SK-N-SH (cell line): ENCODE measurements around the gene TNFRSF14. TPM values are rescaled to one million over a fixed set of nuclear protein-coding genes. Genes with fewer than 3 reads are reported as not detected.

Experiments used
- CTCF ChIA-PET: fragments of 300-600, 350-600 bp; formaldehyde crosslinking; extraction: SDS; loops from one replicate; lab custom pipeline; 2021; lab: Yijun Ruan, JAX
- POLR2A ChIA-PET: fragments of 350-600 bp; sonication (Branson Sonifier 250); formaldehyde crosslinking; extraction: SDS; loops from one replicate; lab custom pipeline; 2020; ENCODE audit warnings: antibody characterized with exemption, inconsistent platforms; lab: Yijun Ruan, JAX
- DNase-seq: peaks from one replicate; pipeline ENCODE4 v3.0.0; 2012
- H2AFZ ChIP-seq: fragments of 200-600 bp; sonication (generic); 2 replicates; pipeline ENCODE4 v1.8.1; 2016; ENCODE audit warnings: antibody characterized with exemption, mild to moderate bottlenecking, low read depth
- H3F3A ChIP-seq: fragments of 200-600 bp; sonication (generic); replicated peaks from 2 replicates; pipeline ENCODE3; 2016; ENCODE audit warnings: antibody characterized with exemption, mild to moderate bottlenecking; ENCODE audit not compliant: insufficient read depth
- H3K27ac ChIP-seq, 2 experiments: fragments of 200-500 bp in 1 of 2; fragments of 200-600 bp in 1 of 2; sonication (Bioruptor generic) in 1 of 2; sonication (generic), shearing (Covaris generic) in 1 of 2; 2 replicates each; pipeline versions ENCODE4 v1.5.1 to v1.6.1; 2014 to 2016; ENCODE audit warnings: low read depth in 2 of 2, inconsistent platforms in 1 of 2, low read length in 1 of 2, mild to moderate bottlenecking in 1 of 2, mixed read lengths in 1 of 2
- H3K27me3 ChIP-seq: fragments of 200-600 bp; sonication (generic), shearing (Covaris generic); 2 replicates; pipeline ENCODE4 v1.6.1; 2016; ENCODE audit warnings: mixed run types; ENCODE audit not compliant: insufficient read depth
- H3K36me3 ChIP-seq, 2 experiments: fragments of 200-500 bp in 1 of 2; fragments of 200-600 bp in 1 of 2; sonication (Bioruptor generic) in 1 of 2; sonication (generic) in 1 of 2; replicated peaks in 1 of 2; 2 replicates each; pipeline versions ENCODE3 to v1.5.1; 2014 to 2016; ENCODE audit warnings: low read length in 1 of 2, mild to moderate bottlenecking in 1 of 2; ENCODE audit not compliant: insufficient read depth in 2 of 2, control insufficient read depth in 1 of 2
- H3K4me1 ChIP-seq, 2 experiments: fragments of 200-500 bp in 1 of 2; fragments of 200-600 bp in 1 of 2; sonication (Bioruptor generic) in 1 of 2; sonication (generic), shearing (Covaris generic) in 1 of 2; 2 replicates each; pipeline versions ENCODE4 v1.5.1 to v1.6.1; 2014 to 2016; ENCODE audit warnings: low read depth in 1 of 2, low read length in 1 of 2, mixed run types in 1 of 2; ENCODE audit not compliant: insufficient read depth in 2 of 2, control insufficient read depth in 1 of 2
- H3K4me2 ChIP-seq: fragments of 200-600 bp; sonication (generic), shearing (Covaris generic); 2 replicates; pipeline ENCODE4 v1.6.1; 2017; ENCODE audit warnings: mixed run types
- H3K4me3 ChIP-seq, 2 experiments: fragments of 200-500 bp in 1 of 2; fragments of 200-600 bp in 1 of 2; sonication (Bioruptor generic) in 1 of 2; sonication (generic), shearing (Covaris generic) in 1 of 2; 2 replicates each; pipeline versions ENCODE4 v1.5.1 to v1.8.1; 2014 to 2016; ENCODE audit warnings: low read depth in 2 of 2, inconsistent platforms in 1 of 2, low read length in 1 of 2, mild to moderate bottlenecking in 1 of 2, mixed read lengths in 1 of 2, moderate library complexity in 1 of 2
- H3K79me2 ChIP-seq: fragments of 200-600 bp; sonication (generic); 2 replicates; pipeline ENCODE4 v1.8.1; 2017; ENCODE audit warnings: mild to moderate bottlenecking; ENCODE audit not compliant: insufficient read depth
- H3K9ac ChIP-seq: fragments of 200-600 bp; sonication (generic); 2 replicates; pipeline ENCODE4 v1.6.1; 2017; ENCODE audit warnings: mixed run types
- H3K9me2 ChIP-seq: fragments of 200-600 bp; sonication (generic); 2 replicates; pipeline ENCODE4 v1.6.1; 2017; ENCODE audit warnings: mixed run types
- H3K9me3 ChIP-seq: fragments of 200-600 bp; sonication (generic); 2 replicates; pipeline ENCODE4 v1.6.1; 2017; ENCODE audit warnings: mixed run types, mild to moderate bottlenecking, moderate library complexity
- H4K20me1 ChIP-seq: fragments of 200-600 bp; sonication (generic); 2 replicates; pipeline ENCODE4 v1.6.1; 2017; ENCODE audit warnings: mild to moderate bottlenecking, mixed run types; ENCODE audit not compliant: insufficient read depth
- EP300 ChIP-seq, 2 experiments: IDR thresholded peaks; 2 replicates each; pipeline versions ENCODE4 v1.4.0 to v1.6.1; 2012; ENCODE audit warnings: borderline replicate concordance in 1 of 2, low read depth in 1 of 2, low read length in 1 of 2
- EZH2phosphoT487 ChIP-seq: fragments of 200-600 bp; sonication (generic); IDR thresholded peaks from 2 replicates; pipeline ENCODE4 v1.6.1; 2017; ENCODE audit warnings: low read depth, mixed run types, mild to moderate bottlenecking, antibody characterized with exemption, moderate library complexity, borderline replicate concordance
- FOSL2 ChIP-seq: IDR thresholded peaks from 2 replicates; pipeline ENCODE4 v1.4.0; 2012; ENCODE audit warnings: low read depth, mild to moderate bottlenecking, moderate library complexity, borderline replicate concordance
- FOXJ3 ChIP-seq: sonication (generic); formaldehyde crosslinking; IDR thresholded peaks from 2 replicates; pipeline ENCODE4 v1.5.1; 2020; ENCODE audit warnings: mild to moderate bottlenecking, missing genetic modification reagents
- MXI1 ChIP-seq: IDR thresholded peaks from 2 replicates; pipeline ENCODE4 v1.6.1; 2012; ENCODE audit warnings: mild to moderate bottlenecking, low read depth, low read length, improper control_type of control experiment
- POLR2AphosphoS5 ChIP-seq: IDR thresholded peaks from 2 replicates; pipeline ENCODE4 v1.6.1; 2012; ENCODE audit warnings: low read depth, low read length
- RAD21 ChIP-seq: IDR thresholded peaks from 2 replicates; pipeline ENCODE4 v1.6.1; 2012; ENCODE audit warnings: mild to moderate bottlenecking, low read length
- RCOR1 ChIP-seq: fragments of 150-350 bp; IDR thresholded peaks from 2 replicates; pipeline ENCODE4 v1.6.1; 2017; ENCODE audit warnings: antibody characterized with exemption, low read length
- RFX5 ChIP-seq: IDR thresholded peaks from 2 replicates; pipeline ENCODE4 v1.6.1; 2012; ENCODE audit warnings: mild to moderate bottlenecking, improper control_type of control experiment, low read length
- SIN3A ChIP-seq: IDR thresholded peaks from 2 replicates; pipeline ENCODE4 v1.6.1; 2012; ENCODE audit warnings: low read depth, mild to moderate bottlenecking, low read length, moderate library complexity, borderline replicate concordance
- TAF1 ChIP-seq: IDR thresholded peaks from 2 replicates; pipeline ENCODE4 v1.6.1; 2012; ENCODE audit warnings: low read depth, mild to moderate bottlenecking, low read length, moderate library complexity, borderline replicate concordance
- TCF12 ChIP-seq: IDR thresholded peaks from 2 replicates; pipeline ENCODE4 v1.4.0; 2012
- TEAD4 ChIP-seq: IDR thresholded peaks from 2 replicates; pipeline ENCODE4 v1.4.0; 2012; ENCODE audit warnings: mild to moderate bottlenecking, borderline replicate concordance; ENCODE audit not compliant: insufficient read depth
- YY1 ChIP-seq: IDR thresholded peaks from 2 replicates; pipeline ENCODE4 v1.4.0; 2012; ENCODE audit warnings: low read depth, mild to moderate bottlenecking
- WGBS: methylation state at CpG from one replicate; pipeline ENCODE4 v1.1.6; 2017; ENCODE audit warnings: low lambda C conversion rate; 5-methylcytosine and 5-hydroxymethylcytosine counted together
- polyA plus RNA-seq, 3 experiments: library from polyadenylated mRNA; depleted of rRNA; stranded (reverse); fragments of >200 nt; gene quantifications; 2 replicates each; pipeline ENCODE4 v1.2.3, GENCODE V29; 2012
- TF ChIP-seq, protein P1 (sequence below): IDR thresholded peaks from 2 replicates; pipeline ENCODE4 v1.6.1; 2012; ENCODE audit warnings: mild to moderate bottlenecking, low read depth, low read length, moderate library complexity
- TF ChIP-seq, protein P2 (sequence below): fragments of 200-600 bp; sonication (generic); IDR thresholded peaks from 2 replicates; pipeline ENCODE4 v1.6.1; 2017; ENCODE audit warnings: antibody characterized with exemption, mild to moderate bottlenecking, moderate library complexity
- TF ChIP-seq, protein P3 (sequence below): fragments of 150-350 bp; IDR thresholded peaks from 2 replicates; pipeline ENCODE4 v1.6.1; 2016; ENCODE audit warnings: mild to moderate bottlenecking, low read depth, low read length
- TF ChIP-seq, protein P4 (sequence below): fragments of 150-350 bp; IDR thresholded peaks from 2 replicates; pipeline ENCODE4 v1.6.1; 2017; ENCODE audit warnings: antibody characterized with exemption, low read length, low read depth, borderline replicate concordance
- TF ChIP-seq, protein P5 (sequence below): IDR thresholded peaks from 2 replicates; pipeline ENCODE4; 2012
- TF ChIP-seq, protein P6 (sequence below): IDR thresholded peaks from 2 replicates; pipeline ENCODE4 v1.4.0; 2012; ENCODE audit warnings: low read depth, borderline replicate concordance

TNFRSF14 gene
- polyA plus RNA-seq, 1 of the 3 experiments (the other 2 are of a cell fraction) = 0.28 TPM

DNA sequence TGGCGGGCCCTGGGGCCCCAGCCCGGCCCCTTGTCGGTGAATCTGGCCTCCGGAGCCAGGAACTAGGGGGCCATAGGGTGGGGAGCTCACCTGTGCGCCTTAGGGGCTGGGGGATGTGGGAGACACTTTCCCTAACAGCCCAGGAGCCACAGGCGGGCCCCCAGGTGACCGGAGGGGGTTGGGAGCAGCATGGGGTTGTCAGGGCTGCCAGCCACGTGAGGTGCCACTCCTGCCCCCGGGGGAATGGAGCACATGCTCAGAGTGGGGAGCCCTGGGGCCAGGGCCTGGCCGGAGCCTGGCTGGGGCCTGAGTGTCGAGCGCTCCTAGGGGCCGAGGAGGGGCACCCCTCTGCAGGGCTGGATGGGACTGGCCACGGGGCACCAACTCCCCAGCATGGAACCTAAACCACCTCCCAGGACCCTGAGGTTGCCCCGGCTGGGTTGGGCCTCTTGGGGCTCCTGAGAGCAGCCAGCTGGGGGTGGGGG is 50.3 kb downstream of the TNFRSF14 start:
- Histone ChIP-seq H3K27me3 (no peaks in the 10 kb centered on the region), H3K27ac (no peak overlapping the region), H3K36me3 (no peaks in the 10 kb centered on the region), H3K9me3 (no peaks in the 10 kb centered on the region), H3F3A (no peaks in the 10 kb centered on the region), H4K20me1 (no peaks in the 10 kb centered on the region), H3K4me3 (no peak overlapping the region), H3K9ac (no peak overlapping the region), H3K79me2 (no peaks in the 10 kb centered on the region), H3K4me2 (no peak overlapping the region), H3K4me1 (peaks cover 0 to 9% of the 10 kb centered on the region in 2 experiments; a peak in 1 of 4 replicates), H2AFZ (no peak overlapping the region), H3K9me2 (no peaks in the 10 kb centered on the region)
- TF ChIP-seq, protein P1, sequence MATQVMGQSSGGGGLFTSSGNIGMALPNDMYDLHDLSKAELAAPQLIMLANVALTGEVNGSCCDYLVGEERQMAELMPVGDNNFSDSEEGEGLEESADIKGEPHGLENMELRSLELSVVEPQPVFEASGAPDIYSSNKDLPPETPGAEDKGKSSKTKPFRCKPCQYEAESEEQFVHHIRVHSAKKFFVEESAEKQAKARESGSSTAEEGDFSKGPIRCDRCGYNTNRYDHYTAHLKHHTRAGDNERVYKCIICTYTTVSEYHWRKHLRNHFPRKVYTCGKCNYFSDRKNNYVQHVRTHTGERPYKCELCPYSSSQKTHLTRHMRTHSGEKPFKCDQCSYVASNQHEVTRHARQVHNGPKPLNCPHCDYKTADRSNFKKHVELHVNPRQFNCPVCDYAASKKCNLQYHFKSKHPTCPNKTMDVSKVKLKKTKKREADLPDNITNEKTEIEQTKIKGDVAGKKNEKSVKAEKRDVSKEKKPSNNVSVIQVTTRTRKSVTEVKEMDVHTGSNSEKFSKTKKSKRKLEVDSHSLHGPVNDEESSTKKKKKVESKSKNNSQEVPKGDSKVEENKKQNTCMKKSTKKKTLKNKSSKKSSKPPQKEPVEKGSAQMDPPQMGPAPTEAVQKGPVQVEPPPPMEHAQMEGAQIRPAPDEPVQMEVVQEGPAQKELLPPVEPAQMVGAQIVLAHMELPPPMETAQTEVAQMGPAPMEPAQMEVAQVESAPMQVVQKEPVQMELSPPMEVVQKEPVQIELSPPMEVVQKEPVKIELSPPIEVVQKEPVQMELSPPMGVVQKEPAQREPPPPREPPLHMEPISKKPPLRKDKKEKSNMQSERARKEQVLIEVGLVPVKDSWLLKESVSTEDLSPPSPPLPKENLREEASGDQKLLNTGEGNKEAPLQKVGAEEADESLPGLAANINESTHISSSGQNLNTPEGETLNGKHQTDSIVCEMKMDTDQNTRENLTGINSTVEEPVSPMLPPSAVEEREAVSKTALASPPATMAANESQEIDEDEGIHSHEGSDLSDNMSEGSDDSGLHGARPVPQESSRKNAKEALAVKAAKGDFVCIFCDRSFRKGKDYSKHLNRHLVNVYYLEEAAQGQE = no peak
- TF ChIP-seq RAD21 (no peak), TEAD4 (no peak), FOSL2 (no peak), RFX5 (no peak), YY1 (no peak), TCF12 (no peak), EP300 (IDR thresholded peaks at IDR 0.05; ENCODE audit: borderline replicate concordance in 1 of 2, low read depth in 1 of 2, low read length in 1 of 2) (no peak), SIN3A (no peak), MXI1 (no peak), FOXJ3 (CRISPR knock-in tag) (no peak), POLR2AphosphoS5 (no peak), RCOR1 (no peak), TAF1 (no peak), EZH2phosphoT487 (no peak)
- TF ChIP-seq, protein P2, sequence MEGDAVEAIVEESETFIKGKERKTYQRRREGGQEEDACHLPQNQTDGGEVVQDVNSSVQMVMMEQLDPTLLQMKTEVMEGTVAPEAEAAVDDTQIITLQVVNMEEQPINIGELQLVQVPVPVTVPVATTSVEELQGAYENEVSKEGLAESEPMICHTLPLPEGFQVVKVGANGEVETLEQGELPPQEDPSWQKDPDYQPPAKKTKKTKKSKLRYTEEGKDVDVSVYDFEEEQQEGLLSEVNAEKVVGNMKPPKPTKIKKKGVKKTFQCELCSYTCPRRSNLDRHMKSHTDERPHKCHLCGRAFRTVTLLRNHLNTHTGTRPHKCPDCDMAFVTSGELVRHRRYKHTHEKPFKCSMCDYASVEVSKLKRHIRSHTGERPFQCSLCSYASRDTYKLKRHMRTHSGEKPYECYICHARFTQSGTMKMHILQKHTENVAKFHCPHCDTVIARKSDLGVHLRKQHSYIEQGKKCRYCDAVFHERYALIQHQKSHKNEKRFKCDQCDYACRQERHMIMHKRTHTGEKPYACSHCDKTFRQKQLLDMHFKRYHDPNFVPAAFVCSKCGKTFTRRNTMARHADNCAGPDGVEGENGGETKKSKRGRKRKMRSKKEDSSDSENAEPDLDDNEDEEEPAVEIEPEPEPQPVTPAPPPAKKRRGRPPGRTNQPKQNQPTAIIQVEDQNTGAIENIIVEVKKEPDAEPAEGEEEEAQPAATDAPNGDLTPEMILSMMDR = no peak
- TF ChIP-seq, protein P3, sequence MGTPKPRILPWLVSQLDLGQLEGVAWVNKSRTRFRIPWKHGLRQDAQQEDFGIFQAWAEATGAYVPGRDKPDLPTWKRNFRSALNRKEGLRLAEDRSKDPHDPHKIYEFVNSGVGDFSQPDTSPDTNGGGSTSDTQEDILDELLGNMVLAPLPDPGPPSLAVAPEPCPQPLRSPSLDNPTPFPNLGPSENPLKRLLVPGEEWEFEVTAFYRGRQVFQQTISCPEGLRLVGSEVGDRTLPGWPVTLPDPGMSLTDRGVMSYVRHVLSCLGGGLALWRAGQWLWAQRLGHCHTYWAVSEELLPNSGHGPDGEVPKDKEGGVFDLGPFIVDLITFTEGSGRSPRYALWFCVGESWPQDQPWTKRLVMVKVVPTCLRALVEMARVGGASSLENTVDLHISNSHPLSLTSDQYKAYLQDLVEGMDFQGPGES = no peak
- TF ChIP-seq, protein P4, sequence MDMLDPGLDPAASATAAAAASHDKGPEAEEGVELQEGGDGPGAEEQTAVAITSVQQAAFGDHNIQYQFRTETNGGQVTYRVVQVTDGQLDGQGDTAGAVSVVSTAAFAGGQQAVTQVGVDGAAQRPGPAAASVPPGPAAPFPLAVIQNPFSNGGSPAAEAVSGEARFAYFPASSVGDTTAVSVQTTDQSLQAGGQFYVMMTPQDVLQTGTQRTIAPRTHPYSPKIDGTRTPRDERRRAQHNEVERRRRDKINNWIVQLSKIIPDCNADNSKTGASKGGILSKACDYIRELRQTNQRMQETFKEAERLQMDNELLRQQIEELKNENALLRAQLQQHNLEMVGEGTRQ = no peak
- TF ChIP-seq, protein P5, sequence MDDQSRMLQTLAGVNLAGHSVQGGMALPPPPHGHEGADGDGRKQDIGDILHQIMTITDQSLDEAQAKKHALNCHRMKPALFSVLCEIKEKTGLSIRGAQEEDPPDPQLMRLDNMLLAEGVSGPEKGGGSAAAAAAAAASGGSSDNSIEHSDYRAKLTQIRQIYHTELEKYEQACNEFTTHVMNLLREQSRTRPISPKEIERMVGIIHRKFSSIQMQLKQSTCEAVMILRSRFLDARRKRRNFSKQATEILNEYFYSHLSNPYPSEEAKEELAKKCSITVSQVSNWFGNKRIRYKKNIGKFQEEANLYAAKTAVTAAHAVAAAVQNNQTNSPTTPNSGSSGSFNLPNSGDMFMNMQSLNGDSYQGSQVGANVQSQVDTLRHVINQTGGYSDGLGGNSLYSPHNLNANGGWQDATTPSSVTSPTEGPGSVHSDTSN = no peak
- TF ChIP-seq, protein P6, sequence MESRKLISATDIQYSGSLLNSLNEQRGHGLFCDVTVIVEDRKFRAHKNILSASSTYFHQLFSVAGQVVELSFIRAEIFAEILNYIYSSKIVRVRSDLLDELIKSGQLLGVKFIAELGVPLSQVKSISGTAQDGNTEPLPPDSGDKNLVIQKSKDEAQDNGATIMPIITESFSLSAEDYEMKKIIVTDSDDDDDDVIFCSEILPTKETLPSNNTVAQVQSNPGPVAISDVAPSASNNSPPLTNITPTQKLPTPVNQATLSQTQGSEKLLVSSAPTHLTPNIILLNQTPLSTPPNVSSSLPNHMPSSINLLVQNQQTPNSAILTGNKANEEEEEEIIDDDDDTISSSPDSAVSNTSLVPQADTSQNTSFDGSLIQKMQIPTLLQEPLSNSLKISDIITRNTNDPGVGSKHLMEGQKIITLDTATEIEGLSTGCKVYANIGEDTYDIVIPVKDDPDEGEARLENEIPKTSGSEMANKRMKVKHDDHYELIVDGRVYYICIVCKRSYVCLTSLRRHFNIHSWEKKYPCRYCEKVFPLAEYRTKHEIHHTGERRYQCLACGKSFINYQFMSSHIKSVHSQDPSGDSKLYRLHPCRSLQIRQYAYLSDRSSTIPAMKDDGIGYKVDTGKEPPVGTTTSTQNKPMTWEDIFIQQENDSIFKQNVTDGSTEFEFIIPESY = no peak
- no CpG with 5 or more reads among the region's 15 CpGs for WGBS
- POLR2A ChIA-PET = no interaction called here
- DNase-seq = peak; percentile 30
- CTCF ChIA-PET = no interaction called here
